Measurements from ENCODE around the gene RSPH3.
"Not testable (repeated sequence)": the region's sequence is repeated elsewhere in the genome, so short reads cannot be mapped to it uniquely, and the experiment has no call there.

Gene RSPH3

DNA sequence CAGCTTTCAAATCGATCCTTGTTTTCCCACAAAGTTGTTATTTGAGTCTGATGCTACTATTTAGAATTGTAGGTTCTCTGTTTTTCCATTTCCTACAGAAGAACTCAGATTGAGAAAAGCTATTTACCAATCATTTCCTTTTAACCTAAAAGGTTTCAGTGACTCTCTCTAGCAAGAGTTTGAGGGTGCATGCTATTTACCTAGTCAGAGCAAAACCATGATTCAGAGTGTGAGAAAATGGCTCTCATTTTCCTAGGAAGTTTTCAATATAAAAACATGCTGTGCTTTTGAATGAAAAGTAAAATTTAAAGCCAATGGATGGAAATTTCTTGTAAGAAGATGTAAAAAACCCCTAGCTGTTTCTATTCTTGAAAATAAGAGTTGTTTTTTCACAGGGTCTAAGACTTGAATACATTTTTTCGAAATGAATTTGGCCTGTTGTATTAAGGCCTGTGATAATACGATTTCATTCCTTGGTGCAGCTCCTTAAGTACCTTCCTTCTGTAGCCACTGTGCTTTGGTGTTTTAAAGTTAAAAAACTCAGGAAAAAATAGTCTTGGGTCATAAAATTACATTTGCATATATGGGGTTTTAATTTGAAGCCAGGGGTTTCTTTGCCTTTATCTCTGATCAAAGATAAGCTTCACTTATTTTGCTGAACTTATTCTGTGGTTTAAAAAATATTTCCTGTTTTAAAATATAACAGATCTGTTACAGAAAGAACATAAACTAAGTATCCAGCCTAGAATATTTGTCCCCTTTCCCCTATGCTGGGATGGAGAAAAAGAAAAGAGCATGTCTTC lies 18.0 kb upstream of the RSPH3 start:
- TF ChIP-seq CTCF (conservative IDR thresholded peaks at IDR 0.05; ENCODE audit: low read depth, low read length), result no peak
- Histone ChIP-seq H3K9ac (no peak overlapping the region), H3K27me3 (ENCODE audit: insufficient read depth, low read depth) (no peaks in the 10 kb centered on the region), H3K36me3 (ENCODE audit: insufficient read depth) (no peaks in the 10 kb centered on the region), H3K27ac (no peak overlapping the region), H3K4me2 (no peak overlapping the region), H3K79me2 (ENCODE audit: insufficient read depth, low read depth) (no peaks in the 10 kb centered on the region), H3K4me3 (IDR thresholded peaks at IDR 0.05; ENCODE audit: insufficient read depth, low read depth, low read length) (no peak overlapping the region), H4K20me1 (ENCODE audit: insufficient read depth) (no peaks in the 10 kb centered on the region), H3K4me1 (ENCODE audit: low read depth, poor library complexity, severe bottlenecking) (no peaks in the 10 kb centered on the region), H2AFZ (ENCODE audit: low read depth) (no peak overlapping the region)

DNA sequence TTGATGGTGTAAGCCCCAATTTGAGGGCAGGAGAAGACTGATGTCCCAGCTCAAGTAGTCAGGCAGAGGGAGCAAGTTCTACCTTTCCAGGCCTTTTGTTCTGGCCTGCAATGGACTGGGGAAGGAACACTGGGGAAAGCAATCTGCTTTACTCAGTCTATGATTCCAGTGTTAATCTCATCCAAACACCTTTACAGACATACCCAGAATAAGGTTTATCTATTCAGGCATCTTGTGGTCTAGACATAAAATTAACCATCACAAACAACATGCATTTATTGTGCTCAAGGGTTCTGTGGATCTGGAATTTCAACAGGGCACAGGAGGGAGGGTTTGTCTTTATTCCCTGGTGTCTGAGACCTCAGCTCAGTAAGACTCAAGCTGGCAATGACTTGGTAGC lies 14.4 kb upstream of the RSPH3 start:
- Histone ChIP-seq H3K79me2 (ENCODE audit: insufficient read depth, low read depth) (no peaks in the 10 kb centered on the region), H3K4me2 (no peak overlapping the region), H3K4me1 (ENCODE audit: low read depth, poor library complexity, severe bottlenecking) (peaks cover under 1% of the 10 kb centered on the region), H3K27ac (no peak overlapping the region), H3K27me3 (ENCODE audit: insufficient read depth, low read depth) (no peaks in the 10 kb centered on the region), H3K9ac (no peak overlapping the region), H4K20me1 (ENCODE audit: insufficient read depth) (no peaks in the 10 kb centered on the region), H3K4me3 (IDR thresholded peaks at IDR 0.05; ENCODE audit: insufficient read depth, low read depth, low read length) (no peak overlapping the region), H2AFZ (ENCODE audit: low read depth) (no peak overlapping the region), H3K36me3 (ENCODE audit: insufficient read depth) (no peaks in the 10 kb centered on the region)
- TF ChIP-seq CTCF (conservative IDR thresholded peaks at IDR 0.05; ENCODE audit: low read depth, low read length), result no peak

- H3K79me2 ChIP-seq (ENCODE audit: insufficient read depth, low read depth), result no peaks in the 10 kb centered on the region
- H3K27me3 ChIP-seq (ENCODE audit: insufficient read depth, low read depth), result no peaks in the 10 kb centered on the region
- H3K4me3 ChIP-seq (IDR thresholded peaks at IDR 0.05; ENCODE audit: insufficient read depth, low read depth, low read length), result no peak overlapping the region
- no peaks in the 10 kb centered on the region for H4K20me1 ChIP-seq (ENCODE audit: insufficient read depth)
- TF ChIP-seq CTCF (conservative IDR thresholded peaks at IDR 0.05; ENCODE audit: low read depth, low read length), result no peak
- H3K4me2 ChIP-seq, result no peak overlapping the region
- no peak overlapping the region for H3K9ac ChIP-seq
- H2AFZ ChIP-seq (ENCODE audit: low read depth), result no peak overlapping the region
- peaks cover 11% of the 10 kb centered on the region for H3K4me1 ChIP-seq (ENCODE audit: low read depth, poor library complexity, severe bottlenecking)
- no peak overlapping the region for H3K27ac ChIP-seq
- no peaks in the 10 kb centered on the region for H3K36me3 ChIP-seq (ENCODE audit: insufficient read depth)
These were observed 13.2 kb upstream of the RSPH3 start for GRCh38 chr6:159013229-159013628.

GRCh38 chr6:159012201-159012600 lies 12.2 kb upstream of the RSPH3 start:
- TF ChIP-seq CTCF (conservative IDR thresholded peaks at IDR 0.05; ENCODE audit: low read depth, low read length), result no peak
- Histone ChIP-seq H3K79me2 (ENCODE audit: insufficient read depth, low read depth) (no peaks in the 10 kb centered on the region), H2AFZ (ENCODE audit: low read depth) (no peak overlapping the region), H3K4me2 (no peak overlapping the region), H4K20me1 (ENCODE audit: insufficient read depth) (no peaks in the 10 kb centered on the region), H3K36me3 (ENCODE audit: insufficient read depth) (no peaks in the 10 kb centered on the region), H3K27me3 (ENCODE audit: insufficient read depth, low read depth) (no peaks in the 10 kb centered on the region), H3K4me1 (ENCODE audit: low read depth, poor library complexity, severe bottlenecking) (peaks cover 11% of the 10 kb centered on the region), H3K9ac (no peak overlapping the region), H3K27ac (no peak overlapping the region), H3K4me3 (IDR thresholded peaks at IDR 0.05; ENCODE audit: insufficient read depth, low read depth, low read length) (no peak overlapping the region)

- H3K27me3 ChIP-seq (ENCODE audit: insufficient read depth, low read depth); H3K27ac ChIP-seq; H3K79me2 ChIP-seq (ENCODE audit: insufficient read depth, low read depth); H4K20me1 ChIP-seq (ENCODE audit: insufficient read depth); H2AFZ ChIP-seq (ENCODE audit: low read depth); H3K4me3 ChIP-seq (IDR thresholded peaks at IDR 0.05; ENCODE audit: insufficient read depth, low read depth, low read length); H3K4me2 ChIP-seq; H3K9ac ChIP-seq; H3K36me3 ChIP-seq (ENCODE audit: insufficient read depth): not testable (repeated sequence)
- peaks cover 11% of the 10 kb centered on the region for H3K4me1 ChIP-seq (ENCODE audit: low read depth, poor library complexity, severe bottlenecking)
These were observed 10.1 kb upstream of the RSPH3 start for GRCh38 chr6:159010037-159010612.

Measured in KMS-11 (cell line).